ENCODE data around the gene MCF2L2.

Gene MCF2L2

DNA sequence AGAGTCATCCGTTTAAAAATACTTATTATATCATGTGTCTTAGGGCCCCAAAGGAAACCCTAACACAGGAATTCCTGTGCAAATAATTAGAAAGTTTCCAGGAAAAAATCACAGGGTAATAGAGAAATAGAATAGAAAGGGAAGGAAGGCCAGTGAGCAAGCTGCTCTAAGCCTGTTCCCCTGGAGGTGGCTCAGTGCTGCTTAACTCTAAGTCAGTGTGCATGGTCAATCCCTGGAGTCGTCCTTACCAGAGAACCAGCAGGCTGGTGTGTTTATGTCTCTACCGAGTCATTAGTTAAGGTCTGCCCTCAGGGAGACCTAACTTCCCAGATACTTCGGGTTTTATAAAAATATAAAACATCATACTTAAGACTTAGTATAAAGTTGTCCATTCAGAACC is 21.0 kb upstream of the MCF2L2 start:
- TF ChIP-seq, protein P1, sequence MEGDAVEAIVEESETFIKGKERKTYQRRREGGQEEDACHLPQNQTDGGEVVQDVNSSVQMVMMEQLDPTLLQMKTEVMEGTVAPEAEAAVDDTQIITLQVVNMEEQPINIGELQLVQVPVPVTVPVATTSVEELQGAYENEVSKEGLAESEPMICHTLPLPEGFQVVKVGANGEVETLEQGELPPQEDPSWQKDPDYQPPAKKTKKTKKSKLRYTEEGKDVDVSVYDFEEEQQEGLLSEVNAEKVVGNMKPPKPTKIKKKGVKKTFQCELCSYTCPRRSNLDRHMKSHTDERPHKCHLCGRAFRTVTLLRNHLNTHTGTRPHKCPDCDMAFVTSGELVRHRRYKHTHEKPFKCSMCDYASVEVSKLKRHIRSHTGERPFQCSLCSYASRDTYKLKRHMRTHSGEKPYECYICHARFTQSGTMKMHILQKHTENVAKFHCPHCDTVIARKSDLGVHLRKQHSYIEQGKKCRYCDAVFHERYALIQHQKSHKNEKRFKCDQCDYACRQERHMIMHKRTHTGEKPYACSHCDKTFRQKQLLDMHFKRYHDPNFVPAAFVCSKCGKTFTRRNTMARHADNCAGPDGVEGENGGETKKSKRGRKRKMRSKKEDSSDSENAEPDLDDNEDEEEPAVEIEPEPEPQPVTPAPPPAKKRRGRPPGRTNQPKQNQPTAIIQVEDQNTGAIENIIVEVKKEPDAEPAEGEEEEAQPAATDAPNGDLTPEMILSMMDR (conservative IDR thresholded peaks at IDR 0.05; ENCODE audit: low read depth, low read length): peak; percentile 14
- no peak overlapping the region for H3K4me3 ChIP-seq (ENCODE audit: low read length)
- no peak for DNase-seq (ENCODE audit: low read depth)

DNA sequence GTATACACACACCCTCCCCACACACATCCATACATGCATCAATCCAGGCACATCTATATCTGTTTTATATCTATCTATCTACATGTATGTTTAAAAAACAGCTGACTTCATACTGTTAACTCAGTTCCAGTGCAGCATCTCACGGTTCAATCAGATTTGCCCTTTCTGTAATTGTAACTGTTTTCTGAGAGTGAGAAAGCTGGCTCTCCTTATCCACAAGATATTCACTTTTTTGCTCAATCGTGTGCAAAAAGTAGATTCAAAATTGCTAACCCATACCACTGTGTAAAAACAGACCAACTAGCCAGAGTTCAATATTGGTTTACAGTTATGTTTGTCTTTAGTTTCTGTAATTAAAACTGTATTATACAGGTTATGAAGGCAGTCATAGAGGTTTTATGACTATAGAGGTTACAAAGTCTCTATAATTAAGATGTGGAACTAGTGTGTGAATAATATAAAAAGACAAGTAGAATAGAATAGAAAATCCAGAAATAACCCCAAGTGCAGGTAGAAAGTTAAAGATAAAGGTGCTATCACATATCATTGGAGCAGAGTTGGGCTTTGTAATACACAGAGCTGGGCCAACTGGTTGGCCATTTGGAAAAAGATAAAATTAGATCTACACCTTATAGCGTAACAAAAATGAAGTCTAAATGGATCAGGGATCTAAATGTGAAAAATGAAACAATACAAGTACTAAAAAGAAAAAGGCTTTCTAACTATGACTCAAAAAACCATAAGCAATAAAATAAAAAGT is 20.1 kb upstream of the MCF2L2 start:
- TF ChIP-seq, protein P1 (conservative IDR thresholded peaks at IDR 0.05; ENCODE audit: low read depth, low read length): no peak
- peak overlapping the region; percentile 95 for H3K4me3 ChIP-seq (ENCODE audit: low read length)
- DNase-seq (ENCODE audit: low read depth): no peak

DNA sequence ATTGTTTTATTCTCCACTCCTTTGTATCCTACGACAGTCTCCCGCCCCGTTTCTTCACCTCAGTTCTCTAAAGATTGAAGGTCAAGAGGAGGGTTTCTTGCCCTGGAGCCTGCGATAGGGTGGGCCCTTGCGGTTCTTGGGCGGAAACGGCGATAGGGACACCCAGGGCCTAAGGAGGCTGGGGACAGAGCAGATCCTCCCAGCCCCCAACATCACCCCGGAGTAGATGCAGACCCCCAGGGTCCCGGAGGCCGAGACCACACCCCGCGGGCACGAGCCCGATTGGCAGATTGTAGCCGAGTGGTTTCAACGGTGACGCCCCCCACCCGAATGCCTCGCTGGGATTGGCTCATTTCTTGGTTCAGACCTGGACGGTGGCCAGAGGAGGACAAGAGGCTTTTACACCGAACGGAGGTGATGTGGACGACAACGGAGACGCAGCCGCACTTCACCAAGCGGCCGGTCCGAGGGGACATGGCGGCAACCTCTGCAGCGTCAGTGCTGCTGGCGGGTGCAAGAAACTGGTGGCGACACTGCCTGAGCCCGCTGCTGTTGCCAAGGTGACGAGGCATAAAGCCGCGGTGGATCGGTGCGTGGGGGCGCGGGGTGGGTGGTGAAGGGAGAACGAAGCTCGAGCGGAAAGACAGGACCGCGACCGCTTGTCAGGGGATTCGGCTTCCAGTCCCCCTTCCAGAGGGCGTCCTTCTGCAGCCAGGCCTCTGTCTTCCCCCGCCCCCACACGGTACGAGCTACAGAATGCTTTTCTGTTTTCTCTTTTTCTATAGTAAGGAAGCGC is 19.0 kb upstream of the MCF2L2 start:
- H3K4me3 ChIP-seq (ENCODE audit: low read length): peak overlapping the region; percentile 95
- TF ChIP-seq, protein P1 (conservative IDR thresholded peaks at IDR 0.05; ENCODE audit: low read depth, low read length): peak; percentile 6
- DNase-seq (ENCODE audit: low read depth): peak; percentile 46

DNA sequence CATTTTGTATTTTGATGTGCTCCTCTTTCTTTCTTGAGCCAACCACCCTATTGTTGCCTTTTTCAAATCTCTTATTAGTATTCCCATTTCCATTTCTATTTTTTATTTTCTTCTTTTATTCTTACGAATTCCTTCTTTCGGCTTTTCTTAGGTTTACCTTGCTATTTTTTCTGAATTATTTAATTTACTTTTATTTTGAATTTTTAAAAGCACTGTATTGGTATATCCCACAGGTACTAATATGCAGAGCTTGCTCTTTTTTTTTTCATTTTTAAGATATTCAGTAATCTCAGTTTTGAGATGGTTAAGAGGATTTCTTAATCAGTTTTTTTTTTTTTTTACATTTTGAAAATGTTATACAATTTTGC is 18.4 kb upstream of the MCF2L2 start:
- H3K4me3 ChIP-seq (ENCODE audit: low read length): peak overlapping the region; percentile 95
- no peak for DNase-seq (ENCODE audit: low read depth)
- TF ChIP-seq, protein P1 (conservative IDR thresholded peaks at IDR 0.05; ENCODE audit: low read depth, low read length): no peak

DNA sequence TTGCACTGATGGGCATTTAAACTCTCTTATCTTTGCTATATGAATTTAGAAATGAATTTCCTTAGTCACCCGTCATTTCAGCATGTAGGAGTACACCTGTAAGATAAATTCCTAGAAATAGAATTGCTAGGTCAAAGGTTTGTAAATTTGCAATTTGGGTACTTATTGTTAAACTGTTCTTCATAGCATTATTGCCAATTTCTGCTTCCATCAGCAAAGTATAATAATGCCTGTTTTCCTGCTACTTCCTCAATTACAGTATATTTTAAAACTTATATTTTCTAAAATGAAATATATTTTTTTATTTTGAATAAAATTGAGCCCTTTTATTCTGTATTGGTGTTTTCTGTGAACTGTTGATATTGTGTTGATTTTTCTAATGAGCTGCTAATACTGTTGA is 16.3 kb upstream of the MCF2L2 start:
- DNase-seq (ENCODE audit: low read depth): no peak
- no peak overlapping the region for H3K4me3 ChIP-seq (ENCODE audit: low read length)
- TF ChIP-seq, protein P1 (conservative IDR thresholded peaks at IDR 0.05; ENCODE audit: low read depth, low read length): no peak

DNA sequence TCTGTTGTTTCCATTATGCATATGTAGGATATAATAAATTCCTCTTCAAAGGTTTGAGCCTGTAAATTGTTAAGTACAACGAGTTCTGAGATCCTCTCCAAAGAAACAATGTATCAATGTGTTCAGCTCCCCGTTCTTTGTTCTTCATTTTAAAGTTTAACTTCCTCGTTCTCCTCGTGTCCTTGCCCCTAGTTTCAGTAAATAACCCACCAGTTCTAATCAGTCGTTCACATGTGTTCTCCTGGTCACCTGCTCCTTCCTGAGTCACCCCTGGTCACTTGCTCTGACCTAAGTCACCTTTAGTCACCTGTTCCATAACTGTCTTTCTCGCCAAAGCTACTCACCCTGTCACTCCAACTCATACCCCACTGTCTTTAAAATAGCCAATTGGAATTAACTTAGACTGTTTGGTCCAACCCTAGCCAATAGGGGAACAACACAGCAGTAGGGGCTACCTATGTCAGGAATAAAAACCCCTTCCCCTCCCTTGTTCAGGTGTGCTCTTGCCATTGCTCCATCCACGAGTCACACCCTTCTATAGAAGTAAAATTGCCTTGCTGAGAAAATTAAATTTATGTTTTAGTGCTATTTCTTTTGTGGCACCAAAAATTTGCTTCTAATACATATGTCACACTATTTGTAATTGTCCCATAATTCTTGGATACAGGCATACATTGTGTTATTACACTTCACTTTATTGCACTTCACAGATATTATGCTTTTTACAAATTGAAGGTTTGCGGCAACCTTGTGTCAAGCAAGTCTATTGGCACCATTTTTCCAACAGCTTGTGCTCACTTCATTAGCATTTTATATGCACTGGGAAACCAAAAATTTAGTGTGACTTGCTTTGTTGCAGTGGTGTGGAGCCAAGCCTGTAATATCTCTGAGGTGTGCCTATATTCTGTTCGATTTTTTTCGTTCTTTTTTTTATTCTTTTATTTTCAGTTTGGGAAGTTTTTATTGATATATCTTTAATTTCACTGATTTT is 15.3 kb upstream of the MCF2L2 start:
- H3K4me3 ChIP-seq (ENCODE audit: low read length): no peak overlapping the region
- TF ChIP-seq, protein P1 (conservative IDR thresholded peaks at IDR 0.05; ENCODE audit: low read depth, low read length): no peak
- no peak for DNase-seq (ENCODE audit: low read depth)
